GM19023 (cell line): ENCODE measurements around the gene EIF3I.

ENCODE experiments used
- ATAC-seq: cut with Tn5 transposase; IDR thresholded peaks from one replicate; pipeline ENCODE4 v1.9.1; 2021; ENCODE audit warnings: mild to moderate bottlenecking, moderate library complexity; ENCODE audit not compliant: unreplicated experiment

Gene EIF3I

GRCh38 chr1:32221980-32222755 is at the start of gene EIF3I, which contains the start of gene TMEM234:
TSS of gene EIF3I (plus strand) at chr1:32222407. CDS start at chr1:32222442, 35 bp downstream.
TSS of gene TMEM234 (minus strand) at chr1:32222353. CDS start at chr1:32222322, 31 bp downstream.
- peak; percentile 91 for ATAC-seq

GRCh38 chr1:32172621-32173245 is 49.5 kb upstream of the EIF3I start:
- no peak for ATAC-seq

- ATAC-seq = no peak
These were observed 43.6 kb upstream of the EIF3I start for GRCh38 chr1:32178380-32179192.

GRCh38 chr1:32179193-32179442 is 43.1 kb upstream of the EIF3I start:
- no peak for ATAC-seq

- ATAC-seq = peak; percentile 74
These were observed 42.6 kb upstream of the EIF3I start, which contains the start of gene TXLNA for GRCh38 chr1:32179443-32180185. TSS of gene TXLNA (plus strand) at chr1:32179675. CDS start at chr1:32180346, 671 bp downstream.

- ATAC-seq = peak; percentile 14
These were observed 41.8 kb upstream of the EIF3I start for GRCh38 chr1:32180186-32181060.

GRCh38 chr1:32181065-32181464 is 41.1 kb upstream of the EIF3I start:
- ATAC-seq = no peak

- no peak for ATAC-seq
These were observed 40.6 kb upstream of the EIF3I start for GRCh38 chr1:32181563-32181962.

- no peak for ATAC-seq
These were observed 40.1 kb upstream of the EIF3I start for GRCh38 chr1:32182060-32182459.

GRCh38 chr1:32184650-32185049 is 37.6 kb upstream of the EIF3I start:
- ATAC-seq = no peak

GRCh38 chr1:32186077-32186476 is 36.1 kb upstream of the EIF3I start:
- ATAC-seq = no peak

- no peak for ATAC-seq
These were observed 35.7 kb upstream of the EIF3I start for GRCh38 chr1:32186491-32186890.

GRCh38 chr1:32187850-32188249 is 34.4 kb upstream of the EIF3I start:
- no peak for ATAC-seq

- ATAC-seq = no peak
These were observed 29.8 kb upstream of the EIF3I start for GRCh38 chr1:32192220-32192948.

- ATAC-seq = no peak
These were observed 27.2 kb upstream of the EIF3I start for GRCh38 chr1:32194984-32195383.

GRCh38 chr1:32195531-32195930 is 26.7 kb upstream of the EIF3I start:
- no peak for ATAC-seq

GRCh38 chr1:32195972-32196823 is 26.0 kb upstream of the EIF3I start:
- no peak for ATAC-seq

- ATAC-seq = no peak
These were observed 25.1 kb upstream of the EIF3I start for GRCh38 chr1:32197074-32197473.
